ENCODE results near the gene KCP. TPM values are rescaled to one million over a fixed set of nuclear protein-coding genes. Genes with fewer than 3 reads are reported as not detected.

The KCP gene
- polyA plus RNA-seq, 3 donors: 0.11 to 0.16 TPM; not detected in 1

DNA sequence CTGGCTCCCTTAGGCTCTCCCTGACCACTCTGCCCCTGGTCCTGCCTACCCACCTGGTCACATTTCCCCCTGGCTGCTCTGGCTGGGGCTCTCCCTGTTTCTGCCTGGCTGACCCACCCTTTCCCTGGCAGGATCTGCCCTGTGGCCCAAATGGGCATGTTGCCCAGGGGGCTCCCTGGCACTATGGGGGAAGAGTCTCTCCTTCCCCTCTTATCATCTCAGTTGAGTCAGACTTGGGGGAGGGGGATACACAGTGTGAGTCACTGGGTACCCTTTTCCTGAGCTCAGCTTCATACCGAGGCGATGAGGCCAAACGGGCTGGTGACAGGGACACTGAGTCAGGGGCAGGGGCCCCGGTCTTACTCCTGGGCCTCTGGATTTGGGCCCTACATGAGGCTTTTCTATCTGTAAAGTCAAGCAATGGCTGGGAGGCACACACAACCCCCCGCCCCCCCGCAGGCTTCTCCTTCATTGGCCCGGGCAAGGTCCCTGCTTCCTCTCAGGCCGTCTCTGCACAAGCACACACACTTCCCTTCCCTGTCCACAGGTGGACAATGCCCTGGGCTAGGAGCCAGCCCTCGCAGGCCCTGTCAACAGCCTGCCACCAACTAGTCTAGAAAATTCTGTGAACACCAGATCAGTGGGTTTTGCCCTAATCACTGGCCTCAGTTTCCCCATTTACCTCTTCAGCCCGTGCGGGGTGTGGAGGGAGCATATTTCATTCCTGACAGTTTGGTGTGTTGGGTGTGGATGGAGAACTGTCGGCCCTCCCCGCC is 80.9 kb downstream of the KCP start:
- peaks cover 20% of the 10 kb centered on the region for H3K4me1 Mint-ChIP-seq
- Histone ChIP-seq H2AFZ (ENCODE audit: insufficient read depth, low read depth, low read length, poor library complexity, severe bottlenecking) (no peak overlapping the region), H3K79me2 (ENCODE audit: insufficient read depth, low read length) (no peaks in the 10 kb centered on the region), H3K9ac (ENCODE audit: insufficient read depth, low read length, poor library complexity, severe bottlenecking) (no peak overlapping the region), H4K20me1 (ENCODE audit: insufficient read depth, low read length) (no peaks in the 10 kb centered on the region), H3K4me2 (replicated peaks; ENCODE audit: extremely low read depth, low read length, poor library complexity, severe bottlenecking) (peak overlapping the region; percentile 74), H3K4me3 (replicated peaks in 1 of 3; ENCODE audit: low read depth in 2 of 3, low read length in 3 of 3) (peak overlapping the region in 1 of 3 experiments; percentile 68), H3K27me3 (ENCODE audit: control insufficient read depth in 2 of 2, insufficient read depth in 2 of 2, low read length in 2 of 2) (peaks cover 34 to 59% of the 10 kb centered on the region in 2 donors), H3K36me3 (replicated peaks in 1 of 2; ENCODE audit: control insufficient read depth in 1 of 2, insufficient read depth in 2 of 2, low read length in 2 of 2) (no peaks in the 10 kb centered on the region), H3K9me3 (replicated peaks in 1 of 2; ENCODE audit: control insufficient read depth in 1 of 2, insufficient read depth in 1 of 2, low read length in 2 of 2) (no peaks in the 10 kb centered on the region), H3K4me1 (ENCODE audit: control insufficient read depth in 1 of 2, insufficient read depth in 2 of 2, low read length in 2 of 2) (peaks cover 16 to 22% of the 10 kb centered on the region in 2 donors), H3K27ac (ENCODE audit: low read depth in 1 of 2, low read length in 2 of 2) (no peak overlapping the region)
- peak overlapping the region; percentile 47 to 85 for H3K4me3 Mint-ChIP-seq
- 31% methylated on average over 9 of the region's 13 CpGs for WGBS (ENCODE audit: insufficient coverage)
- H3K9me3 Mint-ChIP-seq: peaks cover 0 to 18% (median 6%) of the 10 kb centered on the region in 7 donors
- TF ChIP-seq CTCF (IDR thresholded peaks at IDR 0.05): no peak
- peak overlapping the region in 1 of 7 donors; percentile 68 for H3K27ac Mint-ChIP-seq
- no peak for DNase-seq
- intact Hi-C loops (cut with micrococcal nuclease): no loop called here
- peaks cover 0 to 3% of the 10 kb centered on the region in 2 donors for H3K36me3 Mint-ChIP-seq
- peaks cover 54 to 69% (median 66%) of the 10 kb centered on the region in 3 donors for H3K27me3 Mint-ChIP-seq (ENCODE audit: low read depth in 3 of 3)

- Histone ChIP-seq H3K36me3 (replicated peaks in 1 of 2; ENCODE audit: control insufficient read depth in 1 of 2, insufficient read depth in 2 of 2, low read length in 2 of 2) (no peaks in the 10 kb centered on the region), H3K4me1 (ENCODE audit: control insufficient read depth in 1 of 2, insufficient read depth in 2 of 2, low read length in 2 of 2) (peaks cover 16 to 22% of the 10 kb centered on the region in 2 donors), H3K4me3 (replicated peaks in 1 of 3; ENCODE audit: low read depth in 2 of 3, low read length in 3 of 3) (no peak overlapping the region), H4K20me1 (ENCODE audit: insufficient read depth, low read length) (no peaks in the 10 kb centered on the region), H3K27me3 (ENCODE audit: control insufficient read depth in 2 of 2, insufficient read depth in 2 of 2, low read length in 2 of 2) (peaks cover 34 to 48% of the 10 kb centered on the region in 2 donors), H2AFZ (ENCODE audit: insufficient read depth, low read depth, low read length, poor library complexity, severe bottlenecking) (no peak overlapping the region), H3K9ac (ENCODE audit: insufficient read depth, low read length, poor library complexity, severe bottlenecking) (no peak overlapping the region), H3K27ac (ENCODE audit: low read depth in 1 of 2, low read length in 2 of 2) (no peak overlapping the region), H3K4me2 (replicated peaks; ENCODE audit: extremely low read depth, low read length, poor library complexity, severe bottlenecking) (no peak overlapping the region), H3K9me3 (replicated peaks in 1 of 2; ENCODE audit: control insufficient read depth in 1 of 2, insufficient read depth in 1 of 2, low read length in 2 of 2) (no peaks in the 10 kb centered on the region), H3K79me2 (ENCODE audit: insufficient read depth, low read length) (no peaks in the 10 kb centered on the region)
- H3K36me3 Mint-ChIP-seq: peaks cover 0 to 3% of the 10 kb centered on the region in 2 donors
- DNase-seq: no peak
- WGBS (ENCODE audit: insufficient coverage): 96% methylated on average over 5 of the region's 10 CpGs
- H3K9me3 Mint-ChIP-seq: peaks cover 0 to 18% (median 6%) of the 10 kb centered on the region in 7 donors
- peaks cover 48 to 58% (median 57%) of the 10 kb centered on the region in 3 donors for H3K27me3 Mint-ChIP-seq (ENCODE audit: low read depth in 3 of 3)
- intact Hi-C loops (cut with micrococcal nuclease): no loop called here
- no peak for TF ChIP-seq CTCF (IDR thresholded peaks at IDR 0.05)
- H3K27ac Mint-ChIP-seq: no peak overlapping the region
- H3K4me3 Mint-ChIP-seq: no peak overlapping the region
- peaks cover 20% of the 10 kb centered on the region for H3K4me1 Mint-ChIP-seq
Observed at GRCh38 chr7:128827971-128828711, 82.4 kb downstream of the KCP start.

All from CD14-positive monocyte (primary cell).